ENCODE measurements around the gene SFN.
A peak's percentile ranks its signal among the peaks of the same experiment; 100 is the strongest.
"Not testable (repeated sequence)": the region's sequence is repeated elsewhere in the genome, so short reads cannot be mapped to it uniquely, and the experiment has no call there.

SFN gene
- total RNA-seq, result 0.56 to 0.72 reads per million in 2 donors

GRCh38 chr1:26862781-26863684, at the start of gene SFN:
Gene SFN, plus strand, starts transcription at chr1:26863149. Its CDS starts 64 bp downstream, at chr1:26863213.
- peak; percentile 29 for DNase-seq

GRCh38 chr1:26814377-26814776, 48.6 kb upstream of the SFN start:
- no peak for DNase-seq

GRCh38 chr1:26814893-26815292, 48.1 kb upstream of the SFN start:
- no peak for DNase-seq

GRCh38 chr1:26820784-26821269, 42.1 kb upstream of the SFN start:
- DNase-seq, result no peak

GRCh38 chr1:26822737-26823395, 40.1 kb upstream of the SFN start:
- DNase-seq, result no peak

GRCh38 chr1:26824731-26825130, 38.2 kb upstream of the SFN start:
- no peak for DNase-seq

GRCh38 chr1:26826261-26827105, 36.5 kb upstream of the SFN start, which contains the start of gene ZDHHC18:
Gene ZDHHC18, plus strand, starts transcription at chr1:26826688. Its CDS starts 117 bp downstream, at chr1:26826805.
- DNase-seq, result peak; percentile 66

- no peak for DNase-seq
Measured at GRCh38 chr1:26827106-26827604, 35.8 kb upstream of the SFN start.

GRCh38 chr1:26827663-26828062, 35.3 kb upstream of the SFN start:
- no peak for DNase-seq

- no peak for DNase-seq
Measured at GRCh38 chr1:26828411-26828991, 34.4 kb upstream of the SFN start.

- no peak for DNase-seq
Measured at GRCh38 chr1:26829184-26829911, 33.6 kb upstream of the SFN start.

- DNase-seq, result no peak
Measured at GRCh38 chr1:26831059-26831458, 31.9 kb upstream of the SFN start.

- no peak for DNase-seq
Measured at GRCh38 chr1:26831546-26832248, 31.3 kb upstream of the SFN start.

GRCh38 chr1:26832249-26832960, 30.5 kb upstream of the SFN start:
- no peak for DNase-seq

- DNase-seq, result peak; percentile 88
Measured at GRCh38 chr1:26833432-26834405, 29.2 kb upstream of the SFN start.

GRCh38 chr1:26837665-26838064, 25.3 kb upstream of the SFN start:
- not testable (repeated sequence) for DNase-seq

GRCh38 chr1:26838474-26839338, 24.2 kb upstream of the SFN start:
- peak; percentile 56 for DNase-seq

GRCh38 chr1:26839339-26839722, 23.6 kb upstream of the SFN start:
- DNase-seq, result no peak

All from T-helper 9 cell (primary cell).